A549 (cell line): ENCODE data around the gene ABCA4. TPM values are rescaled to one million over a fixed set of nuclear protein-coding genes. Genes with fewer than 3 reads are reported as not detected.

Experiments
- ATAC-seq, 2 experiments: fragments of 200-7000 bp in 1 of 2; fragments of >200 bp in 1 of 2; cut with Nextera tagmentation in 1 of 2; cut with Tn5 transposase in 1 of 2; 3 replicates each; pipeline versions ENCODE4 v1.8.0 to v1.9.1; 2018 to 2020; ENCODE audit warnings: mild to moderate bottlenecking in 1 of 2, moderate library complexity in 1 of 2
- CTCF ChIA-PET: fragments of 300-600 bp; sonication (Branson Sonifier 250); formaldehyde crosslinking; extraction: SDS; loops from one replicate; lab custom pipeline; 2021; ENCODE audit warnings: antibody characterized with exemption, inconsistent platforms; lab: Yijun Ruan, JAX
- POLR2A ChIA-PET: fragments of 350-600 bp; formaldehyde crosslinking; extraction: SDS; loops from one replicate; lab custom pipeline; 2021; ENCODE audit warnings: antibody characterized with exemption, inconsistent platforms; lab: Yijun Ruan, JAX
- DNase-seq, 2 experiments: peaks; one replicate each; pipeline versions ENCODE4 v3.0.0 to v3.0.0-alpha.2; 2011 to 2016; ENCODE audit warnings: low read depth in 1 of 2, low spot score in 1 of 2
- FAIRE-seq: peaks from 2 replicates; lab custom pipeline; 2011; peaks lifted over from hg19 to GRCh38; lab: Jason Lieb, UNC
- H3K27ac ChIP-seq, 2 experiments: fragments of >200 bp; sonication (Bioruptor Twin); formaldehyde crosslinking; 3 replicates each; pipeline ENCODE4 v1.5.1; 2016 to 2017
- H3K4me1 ChIP-seq: fragments of >200 bp; sonication (Bioruptor Twin); formaldehyde crosslinking; 3 replicates; pipeline ENCODE4 v1.6.1; 2016
- H3K4me2 ChIP-seq: fragments of >200 bp; sonication (Bioruptor Twin); formaldehyde crosslinking; 3 replicates; pipeline ENCODE4 v1.6.1; 2016
- H3K4me3 ChIP-seq: fragments of >200 bp; sonication (Bioruptor Twin); formaldehyde crosslinking; 3 replicates; pipeline ENCODE4 v1.5.1; 2016
- H3K9me3 ChIP-seq: fragments of >200 bp; sonication (Bioruptor Twin); formaldehyde crosslinking; 3 replicates; pipeline ENCODE4 v1.6.1; 2016
- CEBPB ChIP-seq, 2 experiments: fragments of >200 bp in 1 of 2; sonication (Bioruptor Twin) in 1 of 2; formaldehyde crosslinking in 1 of 2; IDR thresholded peaks; 2 replicates each; pipeline ENCODE4 v1.6.1; 2012 to 2016
- CHD4 ChIP-seq: fragments of 200-600 bp; sonication (generic); IDR thresholded peaks from 2 replicates; pipeline ENCODE4 v1.6.1; 2016; ENCODE audit warnings: antibody characterized with exemption, mild to moderate bottlenecking, borderline replicate concordance
- EHF ChIP-seq: fragments of 250-450 bp; sonication (Bioruptor Pico); IDR thresholded peaks from 2 replicates; pipeline ENCODE4 v1.5.0; 2020; ENCODE audit warnings: mild to moderate bottlenecking
- EP300 ChIP-seq, 2 experiments: fragments of >200 bp; sonication (Bioruptor Twin); formaldehyde crosslinking; IDR thresholded peaks; 2 replicates in 1 of 2; 3 replicates in 1 of 2; pipeline ENCODE4 v1.6.1; 2016 to 2017
- ESRRA ChIP-seq: fragments of 150-350 bp; IDR thresholded peaks from 2 replicates; pipeline ENCODE4 v1.6.1; 2014; ENCODE audit warnings: mild to moderate bottlenecking, low read length, borderline replicate concordance
- JUN ChIP-seq, 2 experiments: fragments of >200 bp; sonication (Bioruptor Twin); formaldehyde crosslinking; IDR thresholded peaks; 2 replicates in 1 of 2; 3 replicates in 1 of 2; pipeline ENCODE4 v1.6.1; 2016 to 2017
- JUNB ChIP-seq: fragments of >200 bp; sonication (Bioruptor Twin); formaldehyde crosslinking; IDR thresholded peaks from 2 replicates; pipeline ENCODE4 v1.6.1; 2016
- KDM1A ChIP-seq: fragments of 200-600 bp; sonication (generic); IDR thresholded peaks from 2 replicates; pipeline ENCODE4 v1.6.1; 2016; ENCODE audit warnings: low read depth, mild to moderate bottlenecking
- MAZ ChIP-seq: fragments of 150-350 bp; IDR thresholded peaks from 2 replicates; pipeline ENCODE4 v1.6.1; 2014; ENCODE audit warnings: antibody characterized with exemption, low read depth, low read length, borderline replicate concordance
- MYC ChIP-seq: IDR thresholded peaks from 2 replicates; pipeline ENCODE4 v1.6.1; 2012; ENCODE audit warnings: mild to moderate bottlenecking, inconsistent platforms, low read length, improper control_type of control experiment, borderline replicate concordance
- PHF8 ChIP-seq: fragments of 200-600 bp; sonication (generic); IDR thresholded peaks from 2 replicates; pipeline ENCODE4 v1.6.1; 2016; ENCODE audit warnings: low read depth, mild to moderate bottlenecking, antibody characterized with exemption, moderate library complexity, borderline replicate concordance
- REST ChIP-seq: fragments of 200-600 bp; sonication (generic); IDR thresholded peaks from 2 replicates; pipeline ENCODE4 v1.6.1; 2016; ENCODE audit warnings: antibody characterized with exemption, mild to moderate bottlenecking, moderate library complexity
- RFX5 ChIP-seq: fragments of 450-650 bp; IDR thresholded peaks from 2 replicates; pipeline ENCODE4 v1.7.1; 2014; ENCODE audit warnings: antibody characterized with exemption, mild to moderate bottlenecking, moderate library complexity
- TP53 ChIP-seq: fragments of 250-450 bp; sonication (Bioruptor Pico); IDR thresholded peaks from 2 replicates; pipeline ENCODE4 v1.5.0; 2021; ENCODE audit warnings: mild to moderate bottlenecking, moderate library complexity
- USF2 ChIP-seq: fragments of 450-650 bp; IDR thresholded peaks from 2 replicates; pipeline ENCODE4 v1.6.1; 2014; ENCODE audit warnings: antibody characterized with exemption
- ZFP36 ChIP-seq: fragments of 450-650 bp; IDR thresholded peaks from 2 replicates; pipeline ENCODE4 v1.6.1; 2014; ENCODE audit warnings: borderline replicate concordance; ENCODE audit not compliant: partially characterized antibody
- ZNF302 ChIP-seq: fragments of 250-450 bp; sonication (Bioruptor Pico); IDR thresholded peaks from 2 replicates; pipeline ENCODE4 v1.9.0; 2021; ENCODE audit warnings: inconsistent platforms, mild to moderate bottlenecking, moderate library complexity
- WGBS: methylation state at CpG from one replicate; pipeline ENCODE4 v1.1.6; 2017; ENCODE audit errors: missing lambda C conversion rate; 5-methylcytosine and 5-hydroxymethylcytosine counted together
- polyA minus RNA-seq: library from RNA; depleted of rRNA, polyadenylated mRNA; stranded (reverse); fragments of >200 nt; gene quantifications from 2 replicates; pipeline ENCODE4 v1.2.3, GENCODE V29; 2011; rRNA and poly(A)+ RNA removed
- polyA plus RNA-seq, 4 experiments: library from polyadenylated mRNA; depleted of rRNA in 3 of 4; stranded (reverse); fragments of >200 nt; fragmentation: RNase III in 1 of 4; extraction: RNeasy Plus Mini Kit Qiagen cat#74134 plus additional on column Dnase treatment in 1 of 4; gene quantifications; 2 replicates in 3 of 4; 3 replicates in 1 of 4; pipeline ENCODE4 v1.2.3, GENCODE V29; 2011 to 2017
- TF ChIP-seq, protein P1 (sequence below): fragments of 250-450 bp; sonication (Bioruptor Pico); IDR thresholded peaks from 2 replicates; pipeline ENCODE4 v1.5.0; 2021; ENCODE audit warnings: mild to moderate bottlenecking, moderate library complexity, borderline replicate concordance
- TF ChIP-seq, protein P2 (sequence below): fragments of >200 bp; sonication (Bioruptor Twin); formaldehyde crosslinking; IDR thresholded peaks from 3 replicates; pipeline ENCODE4 v1.6.1; 2016
- TF ChIP-seq, protein P3 (sequence below): fragments of 250-450 bp; sonication (Bioruptor Pico); IDR thresholded peaks from 2 replicates; pipeline ENCODE4 v1.5.0; 2020; ENCODE audit warnings: low read depth, mild to moderate bottlenecking, moderate library complexity

The ABCA4 gene
- polyA plus RNA-seq (2011; rRNA removed) (0.13 and 0.23 TPM in 2 replicates), polyA plus RNA-seq (2017; fragmentation: RNase III; extraction: RNeasy Plus Mini Kit Qiagen cat#74134 plus additional on column Dnase treatment) (0.05 to 0.56 TPM (median 0.12 TPM) in 3 replicates), polyA minus RNA-seq (0.15 and 0.62 TPM in 2 replicates)
- 0.04 TPM in 2 replicates for polyA plus RNA-seq (2012; cell fraction: cytosol; rRNA removed)
- 0.10 and 0.13 TPM in 2 replicates for polyA plus RNA-seq (2012; cell fraction: nucleus; rRNA removed)

- FAIRE-seq (no peak), ATAC-seq (no peak), DNase-seq (no peak)
- WGBS = 89% methylated on average over 9 of the region's 9 CpGs
- peaks cover 23% of the 10 kb centered on the region for H3K4me1 ChIP-seq
- POLR2A ChIA-PET = no interaction called here
- no peak within 1 kb of the TSS for H3K27ac ChIP-seq
- H3K4me2 ChIP-seq = no peak within 1 kb of the TSS
- CTCF ChIA-PET = interaction anchor here (0.8 kb wide), 1 partner anchor 11 kb away, joined by 3 read pairs; no protein-coding TSS in a partner anchor
- no peaks in the 10 kb centered on the region for H3K9me3 ChIP-seq
- H3K4me3 ChIP-seq = no peak within 1 kb of the TSS
- no peak for TF ChIP-seq RFX5
- no peak for TF ChIP-seq REST
- TF ChIP-seq MAZ = no peak
- TF ChIP-seq CHD4 = no peak
- no peak for TF ChIP-seq JUNB
- TF ChIP-seq ZNF302 (CRISPR knock-in tag) = no peak
- no peak for TF ChIP-seq ESRRA
- no peak for TF ChIP-seq ZFP36
- TF ChIP-seq MYC = no peak
- TF ChIP-seq, protein P1, sequence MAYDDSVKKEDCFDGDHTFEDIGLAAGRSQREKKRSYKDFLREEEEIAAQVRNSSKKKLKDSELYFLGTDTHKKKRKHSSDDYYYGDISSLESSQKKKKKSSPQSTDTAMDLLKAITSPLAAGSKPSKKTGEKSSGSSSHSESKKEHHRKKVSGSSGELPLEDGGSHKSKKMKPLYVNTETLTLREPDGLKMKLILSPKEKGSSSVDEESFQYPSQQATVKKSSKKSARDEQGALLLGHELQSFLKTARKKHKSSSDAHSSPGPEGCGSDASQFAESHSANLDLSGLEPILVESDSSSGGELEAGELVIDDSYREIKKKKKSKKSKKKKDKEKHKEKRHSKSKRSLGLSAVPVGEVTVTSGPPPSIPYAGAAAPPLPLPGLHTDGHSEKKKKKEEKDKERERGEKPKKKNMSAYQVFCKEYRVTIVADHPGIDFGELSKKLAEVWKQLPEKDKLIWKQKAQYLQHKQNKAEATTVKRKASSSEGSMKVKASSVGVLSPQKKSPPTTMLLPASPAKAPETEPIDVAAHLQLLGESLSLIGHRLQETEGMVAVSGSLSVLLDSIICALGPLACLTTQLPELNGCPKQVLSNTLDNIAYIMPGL (CRISPR knock-in tag) = no peak
- no peak for TF ChIP-seq JUN (IDR thresholded peaks at IDR 0.05)
- TF ChIP-seq KDM1A = no peak
- TF ChIP-seq, protein P2, sequence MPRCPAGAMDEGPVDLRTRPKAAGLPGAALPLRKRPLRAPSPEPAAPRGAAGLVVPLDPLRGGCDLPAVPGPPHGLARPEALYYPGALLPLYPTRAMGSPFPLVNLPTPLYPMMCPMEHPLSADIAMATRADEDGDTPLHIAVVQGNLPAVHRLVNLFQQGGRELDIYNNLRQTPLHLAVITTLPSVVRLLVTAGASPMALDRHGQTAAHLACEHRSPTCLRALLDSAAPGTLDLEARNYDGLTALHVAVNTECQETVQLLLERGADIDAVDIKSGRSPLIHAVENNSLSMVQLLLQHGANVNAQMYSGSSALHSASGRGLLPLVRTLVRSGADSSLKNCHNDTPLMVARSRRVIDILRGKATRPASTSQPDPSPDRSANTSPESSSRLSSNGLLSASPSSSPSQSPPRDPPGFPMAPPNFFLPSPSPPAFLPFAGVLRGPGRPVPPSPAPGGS = no peak
- TF ChIP-seq, protein P3, sequence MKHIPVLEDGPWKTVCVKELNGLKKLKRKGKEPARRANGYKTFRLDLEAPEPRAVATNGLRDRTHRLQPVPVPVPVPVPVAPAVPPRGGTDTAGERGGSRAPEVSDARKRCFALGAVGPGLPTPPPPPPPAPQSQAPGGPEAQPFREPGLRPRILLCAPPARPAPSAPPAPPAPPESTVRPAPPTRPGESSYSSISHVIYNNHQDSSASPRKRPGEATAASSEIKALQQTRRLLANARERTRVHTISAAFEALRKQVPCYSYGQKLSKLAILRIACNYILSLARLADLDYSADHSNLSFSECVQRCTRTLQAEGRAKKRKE (CRISPR knock-in tag) = no peak
- no peak for TF ChIP-seq PHF8
- no peak for TF ChIP-seq USF2
- TF ChIP-seq CEBPB (IDR thresholded peaks at IDR 0.05) = no peak
- no peak for TF ChIP-seq TP53 (CRISPR knock-in tag)
- no peak for TF ChIP-seq EP300 (IDR thresholded peaks at IDR 0.05)
- no peak for TF ChIP-seq EHF (CRISPR knock-in tag)
- TF ChIP-seq, all 56 proteins: peak for 0
Observed at GRCh38 chr1:94120991-94121390, at the start of gene ABCA4. ABCA4 (minus strand) TSS chr1:94121148; CDS start chr1:94121045, 103 bp downstream.
